Colonic mucosa (tissue), 4 donors: ENCODE measurements around the gene MXI1. TPM values are rescaled to one million over a fixed set of nuclear protein-coding genes. Genes with fewer than 3 reads are reported as not detected.

ENCODE experiments used
- DNase-seq: peaks from one replicate; pipeline ENCODE4 v3.0.0-alpha.2; 2020
- H3K27ac ChIP-seq: fragments of 200-600 bp; one replicate; pipeline ENCODE4 v1.8.0; 2021
- H3K27me3 ChIP-seq: fragments of 200-600 bp; one replicate; pipeline ENCODE4 v1.8.0; 2021
- H3K36me3 ChIP-seq: fragments of 200-600 bp; one replicate; pipeline ENCODE4 v1.8.0; 2021
- H3K4me1 ChIP-seq: fragments of 200-600 bp; one replicate; pipeline ENCODE4 v1.8.0; 2021; ENCODE audit warnings: mild to moderate bottlenecking
- H3K4me3 ChIP-seq: fragments of 200-600 bp; one replicate; pipeline ENCODE4 v1.8.0; 2021
- H3K9ac ChIP-seq, 2 donors: one replicate each; pipeline ENCODE4 v1.7.0; 2013; ENCODE audit warnings: control low read depth in 2 of 2, low read depth in 2 of 2, low read length in 2 of 2
- H3K9me3 ChIP-seq: fragments of 200-600 bp; one replicate; pipeline ENCODE4 v1.8.0; 2021
- intact Hi-C: fragments of 100-400 bp; cut with DNase I; formaldehyde crosslinking; loops from one replicate; pipeline ENCODE4 v1.14.1; 2022
- total RNA-seq, 2 donors: library from RNA; stranded (reverse); fragmentation: NEBNext Ultra II Directional in 1 of 2; extraction: Animal tissue kit (Norgen Biotek cat#: 25700) in 1 of 2; gene quantifications; one replicate each; pipeline ENCODE4 v1.2.1, GENCODE V29; 2021
- TF ChIP-seq, protein P1 (sequence below): fragments of 200-600 bp; IDR thresholded peaks from one replicate; pipeline ENCODE4 v1.8.0; 2022; ENCODE audit warnings: antibody characterized with exemption, mild to moderate bottlenecking
- donor health status: healthy.
- donor health status: DM: no; HTN: no; CAD: no.
- donor health status: DM: no; HTN: no; CAD: no.

Gene MXI1
- total RNA-seq, 2 donors from 2014 or later, result 58.0 to 304 TPM

DNA sequence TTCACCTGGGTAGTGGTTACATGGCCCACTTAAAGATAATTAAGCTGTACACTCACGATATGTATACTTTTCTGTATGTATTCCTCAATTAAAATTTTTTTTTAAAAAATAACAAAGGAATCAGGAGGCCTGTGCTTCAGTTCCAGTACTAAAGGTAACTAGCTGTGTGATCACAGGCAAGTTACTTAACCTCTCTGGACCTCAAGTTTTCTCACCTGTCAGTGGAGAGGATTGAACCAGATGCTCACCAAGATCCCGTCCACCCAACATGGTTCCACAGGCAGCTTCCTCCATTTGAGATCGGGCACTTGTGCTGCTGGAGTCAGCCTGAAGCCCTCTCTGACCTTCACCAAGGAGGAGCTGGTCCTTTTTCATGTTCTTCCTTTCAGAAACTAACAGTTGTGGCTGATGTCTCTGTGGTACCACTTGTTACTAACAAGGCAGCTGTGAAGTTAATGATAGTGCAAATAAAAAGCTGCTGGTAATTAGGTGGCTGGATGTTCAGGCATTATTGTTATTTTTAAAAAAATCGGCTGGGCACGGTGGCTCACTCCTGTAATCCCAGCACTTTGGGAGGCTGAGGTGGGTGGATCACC is 126.8 kb downstream of the MXI1 start:
- TF ChIP-seq, protein P1, sequence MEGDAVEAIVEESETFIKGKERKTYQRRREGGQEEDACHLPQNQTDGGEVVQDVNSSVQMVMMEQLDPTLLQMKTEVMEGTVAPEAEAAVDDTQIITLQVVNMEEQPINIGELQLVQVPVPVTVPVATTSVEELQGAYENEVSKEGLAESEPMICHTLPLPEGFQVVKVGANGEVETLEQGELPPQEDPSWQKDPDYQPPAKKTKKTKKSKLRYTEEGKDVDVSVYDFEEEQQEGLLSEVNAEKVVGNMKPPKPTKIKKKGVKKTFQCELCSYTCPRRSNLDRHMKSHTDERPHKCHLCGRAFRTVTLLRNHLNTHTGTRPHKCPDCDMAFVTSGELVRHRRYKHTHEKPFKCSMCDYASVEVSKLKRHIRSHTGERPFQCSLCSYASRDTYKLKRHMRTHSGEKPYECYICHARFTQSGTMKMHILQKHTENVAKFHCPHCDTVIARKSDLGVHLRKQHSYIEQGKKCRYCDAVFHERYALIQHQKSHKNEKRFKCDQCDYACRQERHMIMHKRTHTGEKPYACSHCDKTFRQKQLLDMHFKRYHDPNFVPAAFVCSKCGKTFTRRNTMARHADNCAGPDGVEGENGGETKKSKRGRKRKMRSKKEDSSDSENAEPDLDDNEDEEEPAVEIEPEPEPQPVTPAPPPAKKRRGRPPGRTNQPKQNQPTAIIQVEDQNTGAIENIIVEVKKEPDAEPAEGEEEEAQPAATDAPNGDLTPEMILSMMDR, result no peak

DNA sequence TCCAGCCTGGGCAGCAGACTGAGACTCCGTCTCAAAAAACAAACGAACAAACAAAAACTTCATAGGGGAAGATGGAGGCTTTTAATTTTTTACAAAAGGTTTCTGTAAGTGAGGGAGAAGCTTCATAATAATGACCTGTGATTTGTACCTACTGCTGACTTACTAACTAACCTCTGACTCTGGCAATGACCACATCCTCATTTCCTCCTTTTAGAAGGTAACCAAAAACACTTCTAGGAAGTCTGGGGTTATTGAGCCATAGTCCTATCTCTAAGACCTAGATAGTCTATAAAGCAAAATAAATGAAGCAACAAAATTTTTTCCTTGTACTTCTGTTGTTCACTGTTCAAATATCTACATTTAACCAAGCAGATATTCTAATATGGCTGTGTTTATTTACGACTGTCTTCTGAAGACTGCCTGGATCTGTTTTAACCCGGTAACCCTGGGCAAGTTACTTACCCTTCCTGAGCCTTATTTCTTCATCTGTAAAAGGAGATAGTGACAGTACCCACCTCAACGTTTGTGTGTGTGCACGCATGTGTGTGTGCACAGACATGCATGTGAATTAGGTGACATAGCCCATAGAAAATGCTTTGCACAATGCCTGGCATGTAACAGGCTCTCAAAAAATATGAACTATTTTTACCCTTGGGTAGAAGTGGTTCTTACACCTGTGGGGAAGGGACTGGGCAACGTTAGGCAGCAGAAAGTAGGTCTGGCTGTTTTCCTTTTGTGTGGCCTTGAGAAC is 128.1 kb downstream of the MXI1 start:
- TF ChIP-seq, protein P1, result no peak
- Histone ChIP-seq H3K36me3 (no peaks in the 10 kb centered on the region), H3K27me3 (no peaks in the 10 kb centered on the region), H3K4me1 (no peaks in the 10 kb centered on the region), H3K27ac (no peak overlapping the region), H3K4me3 (no peak overlapping the region), H3K9me3 (no peaks in the 10 kb centered on the region), H3K9ac (no peak overlapping the region)
- no peak for DNase-seq
- intact Hi-C loops, result no loop called here

More for the DNA sequence above, 126.8 kb downstream of the MXI1 start:
- Histone ChIP-seq H3K4me1 (no peaks in the 10 kb centered on the region), H3K27me3 (no peaks in the 10 kb centered on the region), H3K27ac (no peak overlapping the region), H3K36me3 (no peaks in the 10 kb centered on the region), H3K9me3 (no peaks in the 10 kb centered on the region), H3K9ac (no peak overlapping the region), H3K4me3 (no peak overlapping the region)
- no peak for DNase-seq
- intact Hi-C loops, result no loop called here

GRCh38 chr10:110336111-110336721 is 128.8 kb downstream of the MXI1 start:
- Histone ChIP-seq H3K4me3 (no peak overlapping the region), H3K9ac (no peak overlapping the region), H3K36me3 (no peaks in the 10 kb centered on the region), H3K27me3 (no peaks in the 10 kb centered on the region), H3K4me1 (no peaks in the 10 kb centered on the region), H3K27ac (no peak overlapping the region), H3K9me3 (no peaks in the 10 kb centered on the region)
- intact Hi-C loops, result no loop called here
- TF ChIP-seq, protein P1, result no peak
- DNase-seq, result no peak

Other genes with a start within 250 kb of the MXI1 start
- 100 to 1,000 TPM; 127 to 131 TPM for gene ADD3, start 199.6 kb upstream of the MXI1 start, total RNA-seq
- gene SMNDC1, start 97.3 kb downstream of the MXI1 start, total RNA-seq, result 10 to 100 TPM; 24.8 to 32.1 TPM